ENCODE data around the gene HRNR.

DNA sequence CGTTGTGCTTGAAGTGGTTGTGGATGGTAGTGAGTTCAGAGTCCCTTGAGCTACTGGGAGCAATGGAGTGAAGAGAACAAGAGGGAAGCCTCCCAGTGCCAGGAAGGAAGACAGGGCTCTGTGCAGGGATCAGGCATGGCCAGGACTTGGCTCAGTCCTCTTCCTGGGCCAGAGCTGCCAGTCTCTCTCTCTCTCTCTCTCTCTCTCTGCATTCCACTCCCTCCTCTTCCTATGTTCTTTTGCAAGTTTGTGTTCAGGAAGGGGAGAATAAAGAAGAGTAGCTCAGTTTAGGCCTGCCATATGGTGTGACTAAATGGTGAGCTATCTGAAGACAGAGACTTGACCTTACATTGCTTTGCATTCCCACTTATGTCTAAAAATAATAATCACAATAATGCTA is 44.4 kb downstream of the HRNR start:
- TF ChIP-seq TAF1 (IDR thresholded peaks at IDR 0.05; ENCODE audit: borderline replicate concordance, low read depth, low read length) (no peak), SIN3A (IDR thresholded peaks at IDR 0.05; ENCODE audit: borderline replicate concordance, low read depth, low read length) (no peak), YY1 (IDR thresholded peaks at IDR 0.05; ENCODE audit: low read depth) (no peak), EP300 (IDR thresholded peaks at IDR 0.05; ENCODE audit: borderline replicate concordance in 1 of 2, low read depth in 1 of 2, low read length in 1 of 2) (no peak), EZH2phosphoT487 (IDR thresholded peaks at IDR 0.05; ENCODE audit: borderline replicate concordance, low read depth) (no peak), POLR2AphosphoS5 (IDR thresholded peaks at IDR 0.05; ENCODE audit: low read depth, low read length) (no peak), TCF12 (IDR thresholded peaks at IDR 0.05) (no peak), GABPA (IDR thresholded peaks at IDR 0.05; ENCODE audit: low read depth) (no peak), FOXM1 (IDR thresholded peaks at IDR 0.05; ENCODE audit: low read depth) (no peak)
- TF ChIP-seq, protein P1, sequence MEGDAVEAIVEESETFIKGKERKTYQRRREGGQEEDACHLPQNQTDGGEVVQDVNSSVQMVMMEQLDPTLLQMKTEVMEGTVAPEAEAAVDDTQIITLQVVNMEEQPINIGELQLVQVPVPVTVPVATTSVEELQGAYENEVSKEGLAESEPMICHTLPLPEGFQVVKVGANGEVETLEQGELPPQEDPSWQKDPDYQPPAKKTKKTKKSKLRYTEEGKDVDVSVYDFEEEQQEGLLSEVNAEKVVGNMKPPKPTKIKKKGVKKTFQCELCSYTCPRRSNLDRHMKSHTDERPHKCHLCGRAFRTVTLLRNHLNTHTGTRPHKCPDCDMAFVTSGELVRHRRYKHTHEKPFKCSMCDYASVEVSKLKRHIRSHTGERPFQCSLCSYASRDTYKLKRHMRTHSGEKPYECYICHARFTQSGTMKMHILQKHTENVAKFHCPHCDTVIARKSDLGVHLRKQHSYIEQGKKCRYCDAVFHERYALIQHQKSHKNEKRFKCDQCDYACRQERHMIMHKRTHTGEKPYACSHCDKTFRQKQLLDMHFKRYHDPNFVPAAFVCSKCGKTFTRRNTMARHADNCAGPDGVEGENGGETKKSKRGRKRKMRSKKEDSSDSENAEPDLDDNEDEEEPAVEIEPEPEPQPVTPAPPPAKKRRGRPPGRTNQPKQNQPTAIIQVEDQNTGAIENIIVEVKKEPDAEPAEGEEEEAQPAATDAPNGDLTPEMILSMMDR (IDR thresholded peaks at IDR 0.05): no peak
- TF ChIP-seq, protein P2, sequence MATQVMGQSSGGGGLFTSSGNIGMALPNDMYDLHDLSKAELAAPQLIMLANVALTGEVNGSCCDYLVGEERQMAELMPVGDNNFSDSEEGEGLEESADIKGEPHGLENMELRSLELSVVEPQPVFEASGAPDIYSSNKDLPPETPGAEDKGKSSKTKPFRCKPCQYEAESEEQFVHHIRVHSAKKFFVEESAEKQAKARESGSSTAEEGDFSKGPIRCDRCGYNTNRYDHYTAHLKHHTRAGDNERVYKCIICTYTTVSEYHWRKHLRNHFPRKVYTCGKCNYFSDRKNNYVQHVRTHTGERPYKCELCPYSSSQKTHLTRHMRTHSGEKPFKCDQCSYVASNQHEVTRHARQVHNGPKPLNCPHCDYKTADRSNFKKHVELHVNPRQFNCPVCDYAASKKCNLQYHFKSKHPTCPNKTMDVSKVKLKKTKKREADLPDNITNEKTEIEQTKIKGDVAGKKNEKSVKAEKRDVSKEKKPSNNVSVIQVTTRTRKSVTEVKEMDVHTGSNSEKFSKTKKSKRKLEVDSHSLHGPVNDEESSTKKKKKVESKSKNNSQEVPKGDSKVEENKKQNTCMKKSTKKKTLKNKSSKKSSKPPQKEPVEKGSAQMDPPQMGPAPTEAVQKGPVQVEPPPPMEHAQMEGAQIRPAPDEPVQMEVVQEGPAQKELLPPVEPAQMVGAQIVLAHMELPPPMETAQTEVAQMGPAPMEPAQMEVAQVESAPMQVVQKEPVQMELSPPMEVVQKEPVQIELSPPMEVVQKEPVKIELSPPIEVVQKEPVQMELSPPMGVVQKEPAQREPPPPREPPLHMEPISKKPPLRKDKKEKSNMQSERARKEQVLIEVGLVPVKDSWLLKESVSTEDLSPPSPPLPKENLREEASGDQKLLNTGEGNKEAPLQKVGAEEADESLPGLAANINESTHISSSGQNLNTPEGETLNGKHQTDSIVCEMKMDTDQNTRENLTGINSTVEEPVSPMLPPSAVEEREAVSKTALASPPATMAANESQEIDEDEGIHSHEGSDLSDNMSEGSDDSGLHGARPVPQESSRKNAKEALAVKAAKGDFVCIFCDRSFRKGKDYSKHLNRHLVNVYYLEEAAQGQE (IDR thresholded peaks at IDR 0.05; ENCODE audit: low read depth, low read length): no peak
- TF ChIP-seq, protein P3, sequence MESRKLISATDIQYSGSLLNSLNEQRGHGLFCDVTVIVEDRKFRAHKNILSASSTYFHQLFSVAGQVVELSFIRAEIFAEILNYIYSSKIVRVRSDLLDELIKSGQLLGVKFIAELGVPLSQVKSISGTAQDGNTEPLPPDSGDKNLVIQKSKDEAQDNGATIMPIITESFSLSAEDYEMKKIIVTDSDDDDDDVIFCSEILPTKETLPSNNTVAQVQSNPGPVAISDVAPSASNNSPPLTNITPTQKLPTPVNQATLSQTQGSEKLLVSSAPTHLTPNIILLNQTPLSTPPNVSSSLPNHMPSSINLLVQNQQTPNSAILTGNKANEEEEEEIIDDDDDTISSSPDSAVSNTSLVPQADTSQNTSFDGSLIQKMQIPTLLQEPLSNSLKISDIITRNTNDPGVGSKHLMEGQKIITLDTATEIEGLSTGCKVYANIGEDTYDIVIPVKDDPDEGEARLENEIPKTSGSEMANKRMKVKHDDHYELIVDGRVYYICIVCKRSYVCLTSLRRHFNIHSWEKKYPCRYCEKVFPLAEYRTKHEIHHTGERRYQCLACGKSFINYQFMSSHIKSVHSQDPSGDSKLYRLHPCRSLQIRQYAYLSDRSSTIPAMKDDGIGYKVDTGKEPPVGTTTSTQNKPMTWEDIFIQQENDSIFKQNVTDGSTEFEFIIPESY (IDR thresholded peaks at IDR 0.05; ENCODE audit: borderline replicate concordance, low read depth): no peak
- TF ChIP-seq, protein P4, sequence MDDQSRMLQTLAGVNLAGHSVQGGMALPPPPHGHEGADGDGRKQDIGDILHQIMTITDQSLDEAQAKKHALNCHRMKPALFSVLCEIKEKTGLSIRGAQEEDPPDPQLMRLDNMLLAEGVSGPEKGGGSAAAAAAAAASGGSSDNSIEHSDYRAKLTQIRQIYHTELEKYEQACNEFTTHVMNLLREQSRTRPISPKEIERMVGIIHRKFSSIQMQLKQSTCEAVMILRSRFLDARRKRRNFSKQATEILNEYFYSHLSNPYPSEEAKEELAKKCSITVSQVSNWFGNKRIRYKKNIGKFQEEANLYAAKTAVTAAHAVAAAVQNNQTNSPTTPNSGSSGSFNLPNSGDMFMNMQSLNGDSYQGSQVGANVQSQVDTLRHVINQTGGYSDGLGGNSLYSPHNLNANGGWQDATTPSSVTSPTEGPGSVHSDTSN (IDR thresholded peaks at IDR 0.05): no peak
- TF ChIP-seq, protein P5, sequence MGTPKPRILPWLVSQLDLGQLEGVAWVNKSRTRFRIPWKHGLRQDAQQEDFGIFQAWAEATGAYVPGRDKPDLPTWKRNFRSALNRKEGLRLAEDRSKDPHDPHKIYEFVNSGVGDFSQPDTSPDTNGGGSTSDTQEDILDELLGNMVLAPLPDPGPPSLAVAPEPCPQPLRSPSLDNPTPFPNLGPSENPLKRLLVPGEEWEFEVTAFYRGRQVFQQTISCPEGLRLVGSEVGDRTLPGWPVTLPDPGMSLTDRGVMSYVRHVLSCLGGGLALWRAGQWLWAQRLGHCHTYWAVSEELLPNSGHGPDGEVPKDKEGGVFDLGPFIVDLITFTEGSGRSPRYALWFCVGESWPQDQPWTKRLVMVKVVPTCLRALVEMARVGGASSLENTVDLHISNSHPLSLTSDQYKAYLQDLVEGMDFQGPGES (IDR thresholded peaks at IDR 0.05; ENCODE audit: low read depth, low read length): no peak

All from SK-N-SH (cell line).